Bronchial epithelial cell (primary cell): ENCODE results near the gene DYRK1A. TPM values are rescaled to one million over a fixed set of nuclear protein-coding genes. Genes with fewer than 3 reads are reported as not detected.
A peak's percentile ranks its signal among the peaks of the same experiment; 100 is the strongest.

ENCODE experiments used
- DNase-seq: peaks from one replicate; pipeline ENCODE4 v3.0.0-alpha.2; 2010; ENCODE audit warnings: low read depth
- FAIRE-seq: peaks from 2 replicates; lab custom pipeline; 2011; peaks lifted over from hg19 to GRCh38; lab: Jason Lieb, UNC
- H3K27me3 ChIP-seq: 2 replicates; pipeline ENCODE4 v1.5.1; 2011; ENCODE audit warnings: low read length; ENCODE audit not compliant: control insufficient read depth, insufficient read depth
- H3K36me3 ChIP-seq: 2 replicates; pipeline ENCODE4 v1.5.1; 2011; ENCODE audit warnings: low read length; ENCODE audit not compliant: control insufficient read depth, insufficient read depth
- H3K4me3 ChIP-seq: 2 replicates; pipeline ENCODE4 v1.5.1; 2011; ENCODE audit warnings: mild to moderate bottlenecking, low read depth, low read length, control low read depth
- total RNA-seq: library from RNA; depleted of rRNA; stranded (reverse); fragments of >200 nt; gene quantifications from 2 replicates; pipeline ENCODE4 v1.2.1, GENCODE V29; 2014
- TF ChIP-seq, protein P1 (sequence below): IDR thresholded peaks from 2 replicates; pipeline ENCODE4 v1.5.1; 2011; ENCODE audit warnings: mild to moderate bottlenecking, moderate library complexity, low read length, control low read depth, inconsistent platforms; ENCODE audit not compliant: insufficient read depth, severe bottlenecking

Gene DYRK1A
- total RNA-seq, 1 donor from 2014 or later = 51.1 TPM

DNA sequence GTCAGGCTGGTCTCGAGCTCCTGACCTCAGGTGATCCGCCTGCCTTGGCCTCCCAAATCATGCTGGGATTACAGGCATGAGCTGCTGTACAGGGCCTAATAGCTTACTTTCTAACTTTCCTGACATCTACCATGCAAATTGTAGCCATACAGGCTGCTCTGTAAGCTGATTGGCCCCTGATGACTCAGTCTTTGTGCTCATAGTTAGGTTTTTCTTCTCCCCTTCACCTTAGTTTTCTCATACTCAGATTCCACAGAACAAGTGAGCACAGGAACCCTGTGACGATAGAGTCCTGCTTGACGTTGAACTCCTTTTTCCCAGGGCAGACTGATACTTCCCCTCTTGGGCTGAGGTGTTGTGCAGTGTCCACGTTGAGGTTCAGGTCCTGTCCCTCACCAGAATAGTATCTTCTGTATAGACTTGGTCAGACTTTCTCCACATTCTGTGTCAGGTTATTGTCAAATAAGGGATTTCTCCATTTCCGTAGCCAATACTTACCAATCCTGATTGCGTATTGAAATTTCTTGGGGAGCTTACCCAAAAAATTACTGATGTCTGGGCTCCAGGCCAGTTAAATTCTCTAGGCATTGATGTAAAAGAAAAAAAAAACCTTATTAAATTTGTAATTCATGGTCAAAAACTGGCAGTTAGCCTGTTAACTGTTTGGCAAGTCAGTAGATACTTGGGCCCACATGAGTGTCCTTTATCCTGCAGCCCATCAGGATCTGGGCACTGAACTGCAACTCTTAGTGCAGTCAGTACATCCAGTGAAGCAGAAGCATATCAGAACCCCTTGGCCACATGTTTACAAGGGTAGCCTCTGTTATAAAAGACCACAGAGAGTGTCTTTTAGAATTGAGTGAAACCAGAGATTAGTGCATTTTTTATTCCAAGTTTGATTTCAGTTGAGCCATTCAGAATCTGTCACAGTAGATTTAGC is 118.2 kb downstream of the DYRK1A start:
- no peak for FAIRE-seq
- Histone ChIP-seq H3K4me3 (no peak overlapping the region), H3K27me3 (no peaks in the 10 kb centered on the region), H3K36me3 (peaks cover 3% of the 10 kb centered on the region)
- DNase-seq = peak; percentile 61
- TF ChIP-seq, protein P1, sequence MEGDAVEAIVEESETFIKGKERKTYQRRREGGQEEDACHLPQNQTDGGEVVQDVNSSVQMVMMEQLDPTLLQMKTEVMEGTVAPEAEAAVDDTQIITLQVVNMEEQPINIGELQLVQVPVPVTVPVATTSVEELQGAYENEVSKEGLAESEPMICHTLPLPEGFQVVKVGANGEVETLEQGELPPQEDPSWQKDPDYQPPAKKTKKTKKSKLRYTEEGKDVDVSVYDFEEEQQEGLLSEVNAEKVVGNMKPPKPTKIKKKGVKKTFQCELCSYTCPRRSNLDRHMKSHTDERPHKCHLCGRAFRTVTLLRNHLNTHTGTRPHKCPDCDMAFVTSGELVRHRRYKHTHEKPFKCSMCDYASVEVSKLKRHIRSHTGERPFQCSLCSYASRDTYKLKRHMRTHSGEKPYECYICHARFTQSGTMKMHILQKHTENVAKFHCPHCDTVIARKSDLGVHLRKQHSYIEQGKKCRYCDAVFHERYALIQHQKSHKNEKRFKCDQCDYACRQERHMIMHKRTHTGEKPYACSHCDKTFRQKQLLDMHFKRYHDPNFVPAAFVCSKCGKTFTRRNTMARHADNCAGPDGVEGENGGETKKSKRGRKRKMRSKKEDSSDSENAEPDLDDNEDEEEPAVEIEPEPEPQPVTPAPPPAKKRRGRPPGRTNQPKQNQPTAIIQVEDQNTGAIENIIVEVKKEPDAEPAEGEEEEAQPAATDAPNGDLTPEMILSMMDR = no peak

DNA sequence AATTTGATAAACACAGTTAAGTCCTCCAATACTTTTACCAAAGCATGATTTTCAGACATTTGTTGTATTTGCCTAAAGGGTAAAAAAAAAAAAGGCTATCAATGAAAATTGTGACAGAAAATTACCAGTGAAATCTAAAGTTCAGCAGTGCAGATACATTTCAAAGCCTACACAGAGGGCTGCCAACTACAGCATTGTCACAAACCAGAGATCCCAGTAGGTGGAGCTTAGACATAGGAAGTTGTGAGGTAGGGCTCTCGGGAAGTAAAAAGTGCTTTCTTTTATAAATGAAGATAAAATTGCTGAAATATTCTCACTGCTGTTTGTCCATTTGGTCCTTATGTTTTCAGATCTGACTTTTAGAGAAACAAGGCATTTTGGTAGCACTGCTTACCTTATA is 123.0 kb downstream of the DYRK1A start:
- H3K36me3 ChIP-seq = peaks cover 2% of the 10 kb centered on the region
- TF ChIP-seq, protein P1 = no peak
- FAIRE-seq (no peak), DNase-seq (no peak)
- no peaks in the 10 kb centered on the region for H3K27me3 ChIP-seq
- no peak overlapping the region for H3K4me3 ChIP-seq

DNA sequence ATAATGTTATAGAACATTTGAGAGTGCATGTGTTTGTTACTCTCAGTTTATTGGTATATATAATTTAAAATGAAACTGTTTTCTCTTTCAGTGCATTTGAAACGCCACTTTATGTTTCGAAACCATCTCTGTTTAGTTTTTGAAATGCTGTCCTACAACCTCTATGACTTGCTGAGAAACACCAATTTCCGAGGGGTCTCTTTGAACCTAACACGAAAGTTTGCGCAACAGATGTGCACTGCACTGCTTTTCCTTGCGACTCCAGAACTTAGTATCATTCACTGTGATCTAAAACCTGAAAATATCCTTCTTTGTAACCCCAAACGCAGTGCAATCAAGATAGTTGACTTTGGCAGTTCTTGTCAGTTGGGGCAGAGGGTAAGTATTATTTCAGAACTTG is 123.5 kb downstream of the DYRK1A start:
- DNase-seq (no peak), FAIRE-seq (no peak)
- TF ChIP-seq, protein P1 = no peak
- no peak overlapping the region for H3K4me3 ChIP-seq
- H3K27me3 ChIP-seq = no peaks in the 10 kb centered on the region
- H3K36me3 ChIP-seq = peaks cover 2% of the 10 kb centered on the region

DNA sequence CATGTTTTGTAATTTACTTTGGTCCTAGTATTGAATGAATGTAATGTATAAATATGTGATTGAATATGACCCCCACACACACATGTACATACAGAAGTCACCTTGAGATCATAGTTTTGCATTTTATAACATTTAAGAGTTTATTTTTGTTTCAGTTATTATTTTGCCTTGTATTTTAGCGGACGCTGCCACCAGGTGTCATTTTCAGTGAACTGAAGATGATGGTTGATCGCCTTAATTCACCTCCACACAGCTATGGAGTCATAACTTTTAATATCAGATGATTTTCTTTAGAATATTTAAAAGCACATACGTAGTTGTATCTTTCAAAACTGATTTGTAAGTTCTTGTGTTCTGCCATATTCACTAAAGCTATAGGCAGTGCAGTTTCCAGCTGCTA is 130.4 kb downstream of the DYRK1A start:
- DNase-seq = no peak

DNA sequence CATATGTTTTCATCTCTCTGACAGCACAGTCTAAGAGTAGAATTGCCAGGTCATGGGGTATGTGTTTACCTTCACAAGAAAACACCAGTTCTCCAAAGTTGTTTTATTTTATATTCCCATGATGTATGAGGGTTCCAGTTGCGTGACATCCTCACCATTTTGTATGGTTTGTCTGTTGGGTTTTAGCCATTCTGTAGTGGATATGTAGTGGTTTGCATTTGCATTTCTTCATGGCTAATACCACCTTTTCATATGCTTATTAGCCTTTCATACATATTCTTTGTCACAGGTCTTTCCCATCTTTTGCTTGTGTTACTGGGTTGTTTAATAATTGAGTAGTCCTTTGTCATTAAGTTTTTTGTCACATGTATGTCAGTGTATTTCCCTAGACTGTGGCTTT is 132.1 kb downstream of the DYRK1A start:
- peaks cover 3% of the 10 kb centered on the region for H3K36me3 ChIP-seq
- DNase-seq (no peak), FAIRE-seq (no peak)

More for the DNA sequence above, 130.4 kb downstream of the DYRK1A start:
- TF ChIP-seq, protein P1 = no peak
- Histone ChIP-seq H3K27me3 (no peaks in the 10 kb centered on the region), H3K4me3 (no peak overlapping the region), H3K36me3 (peaks cover 3% of the 10 kb centered on the region)
- FAIRE-seq = no peak

More for the DNA sequence above, 132.1 kb downstream of the DYRK1A start:
- H3K27me3 ChIP-seq = no peaks in the 10 kb centered on the region
- TF ChIP-seq, protein P1 = no peak
- H3K4me3 ChIP-seq = no peak overlapping the region
